Tibial artery (tissue), 4 donors: Measurements from ENCODE around the gene RSPH4A.

Experiments used
- DNase-seq, 2 donors: peaks; one replicate each; pipeline ENCODE4 v3.0.0-alpha.2; 2019
- H3K27ac ChIP-seq, 2 donors: fragments of 200-600 bp; sonication (generic) in 1 of 2; 1 replicate in 1 of 2; 2 replicates in 1 of 2; pipeline ENCODE4 v1.5.1; 2018 to 2019; ENCODE audit warnings: mild to moderate bottlenecking in 1 of 2
- H3K27me3 ChIP-seq, 2 donors: fragments of 200-600 bp; sonication (generic) in 1 of 2; one replicate each; pipeline versions ENCODE4 v1.5.1 to v1.6.0; 2016 to 2019
- H3K36me3 ChIP-seq, 3 donors: fragments of 200-600 bp; sonication (generic) in 2 of 3; one replicate each; pipeline ENCODE4 v1.5.1; 2016 to 2019; ENCODE audit warnings: mild to moderate bottlenecking in 2 of 3
- H3K4me1 ChIP-seq, 4 donors: fragments of 200-600 bp; sonication (generic) in 2 of 4; 1 replicate in 3 of 4; 2 replicates in 1 of 4; pipeline ENCODE4 v1.5.1; 2016 to 2019
- H3K4me3 ChIP-seq, 2 donors: fragments of 200-600 bp; sonication (generic) in 1 of 2; 1 replicate in 1 of 2; 2 replicates in 1 of 2; pipeline ENCODE4 v1.5.1; 2018 to 2019; ENCODE audit warnings: mild to moderate bottlenecking in 2 of 2
- H3K9me3 ChIP-seq, 3 donors: fragments of 200-600 bp; sonication (generic) in 1 of 3; one replicate each; pipeline ENCODE4 v1.5.1; 2016 to 2019
- CTCF ChIP-seq, 2 experiments: fragments of 200-600 bp in 1 of 2; fragments of 450-650 bp in 1 of 2; IDR thresholded peaks; one replicate each; pipeline ENCODE4 v1.5.1; 2017 to 2019; ENCODE audit warnings: antibody characterized with exemption in 2 of 2, mild to moderate bottlenecking in 1 of 2, moderate library complexity in 1 of 2
- intact Hi-C: fragments of 100-400 bp; cut with DNase I; formaldehyde crosslinking; loops from one replicate; pipeline ENCODE4 v1.15.0; 2023; ENCODE audit warnings: low total_unique reads

The RSPH4A gene

GRCh38 chr6:116605935-116606334, 10.3 kb upstream of the RSPH4A start:
- Histone ChIP-seq H3K4me3 (no peak overlapping the region), H3K9me3 (no peaks in the 10 kb centered on the region), H3K27me3 (no peaks in the 10 kb centered on the region), H3K27ac (no peak overlapping the region), H3K4me1 (no peaks in the 10 kb centered on the region), H3K36me3 (peaks cover 13 to 22% (median 21%) of the 10 kb centered on the region in 3 donors)
- intact Hi-C loops = no loop called here
- no peak for TF ChIP-seq CTCF (IDR thresholded peaks at IDR 0.05)
- DNase-seq = no peak

GRCh38 chr6:116611056-116611455, 5.2 kb upstream of the RSPH4A start:
- Histone ChIP-seq H3K4me3 (no peak overlapping the region), H3K9me3 (no peaks in the 10 kb centered on the region), H3K27ac (no peak overlapping the region), H3K4me1 (peaks cover 0 to 4% (median 1%) of the 10 kb centered on the region in 4 donors), H3K27me3 (no peaks in the 10 kb centered on the region), H3K36me3 (peaks cover 0 to 4% (median under 1%) of the 10 kb centered on the region in 3 donors)
- no peak for DNase-seq
- no peak for TF ChIP-seq CTCF (IDR thresholded peaks at IDR 0.05)
- intact Hi-C loops = no loop called here

- H3K4me3 ChIP-seq = peak overlapping the region; percentile 50 to 55
- H3K27me3 ChIP-seq = no peaks in the 10 kb centered on the region
- H3K27ac ChIP-seq = peak overlapping the region in 1 of 2 donors; percentile 15
- intact Hi-C loops = no loop called here
- no peaks in the 10 kb centered on the region for H3K36me3 ChIP-seq
- no peak for DNase-seq
- peaks cover 0 to 11% (median 3%) of the 10 kb centered on the region in 4 donors for H3K4me1 ChIP-seq
- no peaks in the 10 kb centered on the region for H3K9me3 ChIP-seq
- TF ChIP-seq CTCF (IDR thresholded peaks at IDR 0.05) = no peak
Observed at GRCh38 chr6:116616737-116617053, 416 bp downstream of the RSPH4A start.

- Histone ChIP-seq H3K27me3 (no peaks in the 10 kb centered on the region), H3K9me3 (no peaks in the 10 kb centered on the region), H3K27ac (no peak overlapping the region), H3K4me1 (no peaks in the 10 kb centered on the region), H3K36me3 (no peaks in the 10 kb centered on the region), H3K4me3 (no peak overlapping the region)
- no peak for TF ChIP-seq CTCF (IDR thresholded peaks at IDR 0.05)
- DNase-seq = no peak
- intact Hi-C loops = no loop called here
Observed at GRCh38 chr6:116624036-116624805, 7.9 kb downstream of the RSPH4A start.

- no peak for TF ChIP-seq CTCF (IDR thresholded peaks at IDR 0.05)
- Histone ChIP-seq H3K36me3 (no peaks in the 10 kb centered on the region), H3K9me3 (no peaks in the 10 kb centered on the region), H3K4me3 (no peak overlapping the region), H3K27me3 (no peaks in the 10 kb centered on the region), H3K4me1 (no peaks in the 10 kb centered on the region), H3K27ac (no peak overlapping the region)
- no peak for DNase-seq
- intact Hi-C loops = no loop called here
Observed at GRCh38 chr6:116625872-116626271, 9.6 kb downstream of the RSPH4A start.
